Ecto neural progenitor cell (in vitro differentiated cells): ENCODE data around the gene CEP70.
"Not testable (repeated sequence)": the region's sequence is repeated elsewhere in the genome, so short reads cannot be mapped to it uniquely, and the experiment has no call there.

Source experiments
- DNase-seq: peaks from one replicate; pipeline ENCODE4 v3.0.0-alpha.2; 2018; ENCODE audit warnings: low spot score

The CEP70 gene

GRCh38 chr3:138594150-138594934, at the start of gene CEP70:
CEP70 (minus strand) TSS chr3:138594260; CDS start chr3:138572927, 21,333 bp downstream.
- peak; percentile 95 for DNase-seq

GRCh38 chr3:138642927-138643253, 48.8 kb upstream of the CEP70 start:
- no peak for DNase-seq

- no peak for DNase-seq
These were observed 48.3 kb upstream of the CEP70 start for GRCh38 chr3:138642226-138642926.

- DNase-seq: no peak
These were observed 46.5 kb upstream of the CEP70 start for GRCh38 chr3:138640537-138640936.

GRCh38 chr3:138638641-138639040, 44.6 kb upstream of the CEP70 start:
- DNase-seq: no peak

GRCh38 chr3:138629526-138629925, 35.5 kb upstream of the CEP70 start:
- DNase-seq: no peak

GRCh38 chr3:138625707-138626365, 31.8 kb upstream of the CEP70 start:
- no peak for DNase-seq

GRCh38 chr3:138624518-138624917, 30.5 kb upstream of the CEP70 start:
- no peak for DNase-seq

- DNase-seq: no peak
These were observed 26.4 kb upstream of the CEP70 start for GRCh38 chr3:138620431-138620830.

- DNase-seq: no peak
These were observed 21.4 kb upstream of the CEP70 start for GRCh38 chr3:138615462-138615861.

GRCh38 chr3:138609898-138610266, 15.8 kb upstream of the CEP70 start:
- DNase-seq: no peak

GRCh38 chr3:138608322-138609135, 14.5 kb upstream of the CEP70 start, which contains the start of gene FAIM:
FAIM (plus strand) TSS chr3:138608771; CDS start chr3:138619727, 10,956 bp downstream.
- peak; percentile 76 for DNase-seq

GRCh38 chr3:138604106-138604595, 10.1 kb upstream of the CEP70 start:
- not testable (repeated sequence) for DNase-seq

- not testable (repeated sequence) for DNase-seq
These were observed 7.6 kb upstream of the CEP70 start for GRCh38 chr3:138601661-138602060.

- no peak for DNase-seq
These were observed 6.2 kb upstream of the CEP70 start for GRCh38 chr3:138600100-138600745.

GRCh38 chr3:138598534-138598933, 4.5 kb upstream of the CEP70 start:
- DNase-seq: no peak

GRCh38 chr3:138597186-138597976, 3.3 kb upstream of the CEP70 start:
- not testable (repeated sequence) for DNase-seq

GRCh38 chr3:138594935-138595610, 1.0 kb upstream of the CEP70 start:
- DNase-seq: no peak

- peak; percentile 49 for DNase-seq
These were observed 441 bp downstream of the CEP70 start for GRCh38 chr3:138593488-138594149.
